T-helper 1 cell (primary cell): Measurements from ENCODE around the gene TLCD1.

Source experiments
- DNase-seq, 5 donors: peaks; one replicate each; pipeline ENCODE4 v3.0.0-alpha.2; 2012 to 2020

The TLCD1 gene

GRCh38 chr17:28682655-28683054 is 43.4 kb downstream of the TLCD1 start:
- no peak for DNase-seq

- no peak for DNase-seq
Measured at GRCh38 chr17:28675980-28676379, 50.1 kb downstream of the TLCD1 start.

- DNase-seq, result no peak
Measured at GRCh38 chr17:28675490-28675889, 50.5 kb downstream of the TLCD1 start.
